Upper lobe of left lung (tissue), 4 donors: Measurements from ENCODE around the gene KLK2.

ENCODE experiments used
- POLR2AphosphoS5 ChIP-seq, 2 donors: sonication (generic); formaldehyde crosslinking; IDR thresholded peaks; one replicate each; pipeline ENCODE4 v1.5.1; 2017; ENCODE audit warnings: antibody characterized with exemption in 2 of 2
- TF ChIP-seq, protein P1 (sequence below), 6 experiments: fragments of 450-650 bp in 4 of 6; fragments of 200-600 bp in 2 of 6; sonication (generic) in 2 of 6; IDR thresholded peaks; one replicate each; pipeline ENCODE4 v1.5.1; 2016 to 2019; ENCODE audit warnings: antibody characterized with exemption in 6 of 6

DNA sequence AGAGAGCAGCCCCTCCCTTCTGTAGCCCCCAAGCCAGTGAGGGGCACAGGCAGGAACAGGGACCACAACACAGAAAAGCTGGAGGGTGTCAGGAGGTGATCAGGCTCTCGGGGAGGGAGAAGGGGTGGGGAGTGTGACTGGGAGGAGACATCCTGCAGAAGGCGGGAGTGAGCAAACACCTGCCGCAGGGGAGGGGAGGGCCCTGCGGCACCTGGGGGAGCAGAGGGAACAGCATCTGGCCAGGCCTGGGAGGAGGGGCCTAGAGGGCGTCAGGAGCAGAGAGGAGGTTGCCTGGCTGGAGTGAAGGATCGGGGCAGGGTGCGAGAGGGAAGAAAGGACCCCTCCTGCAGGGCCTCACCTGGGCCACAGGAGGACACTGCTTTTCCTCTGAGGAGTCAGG lies 14.4 kb upstream of the KLK2 start:
- TF ChIP-seq, protein P1, sequence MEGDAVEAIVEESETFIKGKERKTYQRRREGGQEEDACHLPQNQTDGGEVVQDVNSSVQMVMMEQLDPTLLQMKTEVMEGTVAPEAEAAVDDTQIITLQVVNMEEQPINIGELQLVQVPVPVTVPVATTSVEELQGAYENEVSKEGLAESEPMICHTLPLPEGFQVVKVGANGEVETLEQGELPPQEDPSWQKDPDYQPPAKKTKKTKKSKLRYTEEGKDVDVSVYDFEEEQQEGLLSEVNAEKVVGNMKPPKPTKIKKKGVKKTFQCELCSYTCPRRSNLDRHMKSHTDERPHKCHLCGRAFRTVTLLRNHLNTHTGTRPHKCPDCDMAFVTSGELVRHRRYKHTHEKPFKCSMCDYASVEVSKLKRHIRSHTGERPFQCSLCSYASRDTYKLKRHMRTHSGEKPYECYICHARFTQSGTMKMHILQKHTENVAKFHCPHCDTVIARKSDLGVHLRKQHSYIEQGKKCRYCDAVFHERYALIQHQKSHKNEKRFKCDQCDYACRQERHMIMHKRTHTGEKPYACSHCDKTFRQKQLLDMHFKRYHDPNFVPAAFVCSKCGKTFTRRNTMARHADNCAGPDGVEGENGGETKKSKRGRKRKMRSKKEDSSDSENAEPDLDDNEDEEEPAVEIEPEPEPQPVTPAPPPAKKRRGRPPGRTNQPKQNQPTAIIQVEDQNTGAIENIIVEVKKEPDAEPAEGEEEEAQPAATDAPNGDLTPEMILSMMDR (IDR thresholded peaks at IDR 0.05), result no peak
- no peak for TF ChIP-seq POLR2AphosphoS5 (IDR thresholded peaks at IDR 0.05)
